GM12892 (cell line): Measurements from ENCODE around the gene MSH4.

Experiments used
- POLR2A ChIP-seq: IDR thresholded peaks from 2 replicates; pipeline ENCODE4 v1.6.1; 2011; ENCODE audit warnings: low read depth, low read length, control low read depth
- POLR2AphosphoS5 ChIP-seq: IDR thresholded peaks from 2 replicates; pipeline ENCODE4 v1.6.1; 2011; ENCODE audit warnings: low read depth, low read length, control low read depth
- TAF1 ChIP-seq: IDR thresholded peaks from 2 replicates; pipeline ENCODE4 v1.6.1; 2011; ENCODE audit warnings: low read depth, mild to moderate bottlenecking, control low read depth, low read length, borderline replicate concordance

DNA sequence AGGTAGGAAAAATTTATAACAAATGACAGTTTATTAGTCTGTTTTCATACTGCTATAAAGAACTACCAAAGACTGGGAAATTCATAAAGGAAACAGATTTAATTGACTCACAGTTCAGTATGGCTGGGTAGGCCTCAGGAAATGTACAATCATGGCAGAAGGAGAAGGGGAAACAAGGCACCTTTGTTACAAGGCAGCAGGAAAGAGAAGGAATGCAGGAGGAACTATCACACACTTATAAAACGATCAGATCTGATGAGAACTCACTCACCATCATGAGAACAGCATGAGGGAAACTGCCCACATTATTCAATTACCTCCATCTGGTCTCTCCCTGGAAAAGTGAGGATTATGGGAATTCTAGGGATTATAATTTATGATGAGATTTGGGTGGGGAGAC is 74.3 kb downstream of the MSH4 start:
- TF ChIP-seq POLR2A (no peak), POLR2AphosphoS5 (no peak), TAF1 (no peak)
